ENCODE measurements around the gene OSGIN1.

OSGIN1 gene, protein sequence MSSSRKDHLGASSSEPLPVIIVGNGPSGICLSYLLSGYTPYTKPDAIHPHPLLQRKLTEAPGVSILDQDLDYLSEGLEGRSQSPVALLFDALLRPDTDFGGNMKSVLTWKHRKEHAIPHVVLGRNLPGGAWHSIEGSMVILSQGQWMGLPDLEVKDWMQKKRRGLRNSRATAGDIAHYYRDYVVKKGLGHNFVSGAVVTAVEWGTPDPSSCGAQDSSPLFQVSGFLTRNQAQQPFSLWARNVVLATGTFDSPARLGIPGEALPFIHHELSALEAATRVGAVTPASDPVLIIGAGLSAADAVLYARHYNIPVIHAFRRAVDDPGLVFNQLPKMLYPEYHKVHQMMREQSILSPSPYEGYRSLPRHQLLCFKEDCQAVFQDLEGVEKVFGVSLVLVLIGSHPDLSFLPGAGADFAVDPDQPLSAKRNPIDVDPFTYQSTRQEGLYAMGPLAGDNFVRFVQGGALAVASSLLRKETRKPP

DNA sequence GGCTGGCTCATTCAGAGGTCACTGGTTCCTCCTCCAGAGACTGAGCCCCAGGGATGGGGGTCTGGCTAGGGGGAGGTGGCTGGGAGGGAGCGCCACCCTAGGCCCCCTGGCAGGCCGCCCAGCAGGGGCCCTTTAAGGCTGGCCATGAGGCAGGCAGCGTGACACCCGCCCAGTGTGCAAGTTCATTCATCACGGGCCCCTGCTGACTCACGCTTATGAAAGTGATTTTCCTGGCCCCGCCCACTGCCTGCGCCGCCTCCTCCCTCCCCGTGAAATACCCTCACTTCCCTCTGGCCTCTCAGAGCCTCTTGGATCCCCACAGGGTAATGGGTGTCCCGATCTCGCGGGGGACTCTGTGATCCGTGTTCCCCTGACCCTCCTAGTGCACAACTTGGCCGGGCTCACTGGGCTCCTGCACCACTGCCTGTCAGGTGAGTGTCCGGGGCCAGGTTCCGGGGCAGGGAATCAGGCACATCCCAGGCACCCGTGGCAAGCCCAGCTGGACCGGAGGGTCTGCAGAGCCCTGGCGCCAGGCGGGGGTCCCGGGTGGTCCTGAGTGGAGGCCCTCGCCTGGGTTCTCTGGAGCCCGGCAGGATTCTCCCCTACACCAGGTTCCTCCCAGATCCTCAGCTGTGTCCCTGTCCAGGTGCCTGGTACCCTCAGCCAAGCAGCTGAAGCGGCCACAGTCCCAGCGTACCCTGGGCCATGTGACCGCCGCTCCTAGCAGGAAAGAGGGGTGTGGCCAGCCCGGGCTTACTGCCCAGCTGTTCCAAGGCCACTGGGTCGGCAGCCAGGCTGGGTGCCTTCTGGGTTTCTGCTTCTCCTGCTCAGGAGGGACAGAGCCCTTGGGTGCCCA is at the start of gene OSGIN1:
Gene OSGIN1 (plus strand): TSS at position 301 of the 856 bp plus-strand sequence. CDS start 4,432 bp downstream, outside the sequence.
- Mint-ChIP-seq H3K27ac (peak within 1 kb of the TSS; percentile 63), H3K9me3 (no peaks in the 10 kb centered on the region), H3K4me3 (peak within 1 kb of the TSS; percentile 80), H3K36me3 (no peaks in the 10 kb centered on the region), H3K4me1 (peaks cover 33% of the 10 kb centered on the region), H3K27me3 (peaks cover 28% of the 10 kb centered on the region)
- peak; percentile 86 for ATAC-seq

- Mint-ChIP-seq H3K27me3 (no peaks in the 10 kb centered on the region), H3K27ac (no peak overlapping the region), H3K4me1 (peaks cover 41% of the 10 kb centered on the region), H3K9me3 (no peaks in the 10 kb centered on the region), H3K4me3 (no peak overlapping the region), H3K36me3 (peaks cover 32% of the 10 kb centered on the region)
- no peak for ATAC-seq
Observed at GRCh38 chr16:83903751-83904150, 49.3 kb upstream of the OSGIN1 start.

DNA sequence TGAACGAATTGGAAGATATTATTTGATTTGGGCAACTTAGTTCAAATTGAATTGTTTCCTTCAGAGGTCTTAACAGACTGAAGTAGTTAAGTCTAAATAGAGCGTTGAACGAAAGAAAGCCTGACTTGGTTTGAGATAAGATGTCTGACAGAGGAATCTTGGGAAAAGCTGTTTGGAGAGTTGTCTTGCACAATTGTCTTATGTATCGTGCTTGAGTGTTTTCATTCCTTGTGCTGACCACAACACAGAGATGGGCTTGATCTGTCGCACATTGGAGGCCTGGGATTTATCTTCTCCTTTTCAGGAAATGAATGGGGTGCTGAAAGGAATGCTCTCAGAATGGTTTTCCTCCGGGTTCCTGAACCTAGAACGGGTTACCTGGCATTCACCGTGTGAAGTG is 46.4 kb upstream of the OSGIN1 start:
- no peaks in the 10 kb centered on the region for H3K9me3 Mint-ChIP-seq
- H3K36me3 Mint-ChIP-seq: peaks cover 48% of the 10 kb centered on the region
- no peak overlapping the region for H3K27ac Mint-ChIP-seq
- H3K27me3 Mint-ChIP-seq: no peaks in the 10 kb centered on the region
- no peak overlapping the region for H3K4me3 Mint-ChIP-seq
- peaks cover 19% of the 10 kb centered on the region for H3K4me1 Mint-ChIP-seq
- ATAC-seq: no peak

GRCh38 chr16:83907111-83907510 is 45.9 kb upstream of the OSGIN1 start:
- peaks cover 15% of the 10 kb centered on the region for H3K4me1 Mint-ChIP-seq
- H3K9me3 Mint-ChIP-seq: no peaks in the 10 kb centered on the region
- no peak overlapping the region for H3K4me3 Mint-ChIP-seq
- no peak overlapping the region for H3K27ac Mint-ChIP-seq
- no peaks in the 10 kb centered on the region for H3K27me3 Mint-ChIP-seq
- peaks cover 52% of the 10 kb centered on the region for H3K36me3 Mint-ChIP-seq
- ATAC-seq: no peak

DNA sequence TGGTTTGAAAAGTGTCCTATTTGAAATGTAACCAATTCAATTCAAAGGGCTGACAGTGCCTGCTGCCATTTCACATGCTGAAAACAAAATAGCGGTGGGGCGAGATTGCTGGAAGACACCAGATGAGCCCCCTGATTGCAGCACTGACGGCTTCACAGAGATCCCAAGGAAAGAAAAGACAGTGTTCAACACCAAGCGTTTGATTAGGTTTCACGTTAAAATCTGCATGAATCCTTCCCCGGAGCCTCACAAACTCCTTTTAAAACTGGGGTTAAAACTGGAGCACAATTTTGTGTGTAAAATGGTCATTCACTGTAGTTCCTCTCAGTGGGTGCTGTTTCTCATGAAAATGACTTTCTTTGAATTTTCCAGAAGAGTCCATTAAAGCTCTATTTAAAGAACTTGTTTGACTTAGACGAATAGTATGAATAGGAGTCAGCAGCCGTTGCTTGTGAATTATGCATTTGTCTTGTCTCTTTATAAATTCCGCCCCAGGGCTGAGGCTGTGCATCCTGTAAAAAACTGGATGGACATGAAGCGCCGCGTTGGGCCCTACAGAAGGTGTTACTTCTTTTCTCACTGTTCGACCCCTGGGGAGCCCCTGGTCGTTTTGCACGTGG is 45.3 kb upstream of the OSGIN1 start:
- no peaks in the 10 kb centered on the region for H3K9me3 Mint-ChIP-seq
- no peak for ATAC-seq
- no peaks in the 10 kb centered on the region for H3K27me3 Mint-ChIP-seq
- no peak overlapping the region for H3K4me3 Mint-ChIP-seq
- H3K4me1 Mint-ChIP-seq: peaks cover 10% of the 10 kb centered on the region
- no peak overlapping the region for H3K27ac Mint-ChIP-seq
- H3K36me3 Mint-ChIP-seq: peaks cover 55% of the 10 kb centered on the region

GRCh38 chr16:83908798-83909197 is 44.2 kb upstream of the OSGIN1 start:
- H3K4me3 Mint-ChIP-seq: no peak overlapping the region
- ATAC-seq: no peak
- no peak overlapping the region for H3K27ac Mint-ChIP-seq
- no peaks in the 10 kb centered on the region for H3K27me3 Mint-ChIP-seq
- H3K9me3 Mint-ChIP-seq: no peaks in the 10 kb centered on the region
- peaks cover 4% of the 10 kb centered on the region for H3K4me1 Mint-ChIP-seq
- H3K36me3 Mint-ChIP-seq: peaks cover 60% of the 10 kb centered on the region

GRCh38 chr16:83911290-83911689 is 41.8 kb upstream of the OSGIN1 start:
- no peak for ATAC-seq
- H3K27me3 Mint-ChIP-seq: no peaks in the 10 kb centered on the region
- no peaks in the 10 kb centered on the region for H3K9me3 Mint-ChIP-seq
- H3K27ac Mint-ChIP-seq: no peak overlapping the region
- H3K4me1 Mint-ChIP-seq: no peaks in the 10 kb centered on the region
- H3K4me3 Mint-ChIP-seq: no peak overlapping the region
- peaks cover 71% of the 10 kb centered on the region for H3K36me3 Mint-ChIP-seq

GRCh38 chr16:83912519-83913244 is 40.4 kb upstream of the OSGIN1 start:
- Mint-ChIP-seq H3K4me3 (no peak overlapping the region), H3K4me1 (no peaks in the 10 kb centered on the region), H3K27me3 (no peaks in the 10 kb centered on the region), H3K27ac (no peak overlapping the region), H3K9me3 (no peaks in the 10 kb centered on the region), H3K36me3 (peaks cover 69% of the 10 kb centered on the region)
- no peak for ATAC-seq

DNA sequence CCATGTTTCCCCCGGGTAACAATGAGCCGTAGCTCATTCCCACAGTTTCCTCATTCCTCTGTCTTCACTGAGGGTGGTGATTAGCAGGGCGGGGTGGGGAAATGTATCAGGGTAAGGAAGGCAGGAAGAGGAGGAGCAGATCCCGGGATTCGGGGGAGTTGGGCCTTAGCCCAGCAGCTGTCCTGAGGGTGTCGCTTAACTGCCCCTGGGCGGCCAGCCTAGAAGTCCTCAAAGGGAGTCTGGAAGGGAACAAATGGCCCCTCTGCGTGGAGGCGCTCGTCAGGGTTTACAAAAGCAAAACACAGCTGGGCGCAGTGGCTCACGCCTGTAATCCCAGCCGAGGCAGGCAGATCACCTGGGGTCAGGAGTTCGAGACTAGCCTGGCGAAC is 39.8 kb upstream of the OSGIN1 start:
- Mint-ChIP-seq H3K4me1 (no peaks in the 10 kb centered on the region), H3K27me3 (no peaks in the 10 kb centered on the region), H3K27ac (no peak overlapping the region), H3K36me3 (peaks cover 72% of the 10 kb centered on the region), H3K9me3 (no peaks in the 10 kb centered on the region), H3K4me3 (no peak overlapping the region)
- no peak for ATAC-seq

GRCh38 chr16:83914091-83914710 is 38.8 kb upstream of the OSGIN1 start:
- no peaks in the 10 kb centered on the region for H3K9me3 Mint-ChIP-seq
- no peak for ATAC-seq
- no peak overlapping the region for H3K4me3 Mint-ChIP-seq
- no peaks in the 10 kb centered on the region for H3K4me1 Mint-ChIP-seq
- no peak overlapping the region for H3K27ac Mint-ChIP-seq
- H3K27me3 Mint-ChIP-seq: no peaks in the 10 kb centered on the region
- H3K36me3 Mint-ChIP-seq: peaks cover 72% of the 10 kb centered on the region

DNA sequence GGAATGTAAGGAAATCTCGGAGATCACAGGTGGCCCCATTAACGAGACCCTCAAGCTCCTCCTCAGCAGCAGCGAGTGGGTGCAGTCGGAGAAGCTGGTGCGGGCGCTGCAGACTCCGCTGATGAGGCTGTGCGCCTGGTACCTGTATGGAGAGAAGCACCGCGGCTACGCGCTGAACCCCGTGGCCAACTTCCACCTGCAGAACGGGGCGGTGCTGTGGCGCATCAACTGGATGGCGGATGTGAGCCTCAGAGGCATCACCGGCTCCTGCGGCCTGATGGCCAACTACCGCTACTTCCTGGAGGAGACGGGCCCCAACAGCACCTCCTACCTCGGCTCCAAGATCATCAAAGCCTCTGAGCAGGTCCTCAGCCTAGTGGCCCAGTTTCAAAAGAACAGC is 38.0 kb upstream of the OSGIN1 start:
- Mint-ChIP-seq H3K27me3 (no peaks in the 10 kb centered on the region), H3K9me3 (no peaks in the 10 kb centered on the region), H3K27ac (no peak overlapping the region), H3K4me1 (no peaks in the 10 kb centered on the region), H3K36me3 (peaks cover 72% of the 10 kb centered on the region), H3K4me3 (no peak overlapping the region)
- ATAC-seq: no peak

DNA sequence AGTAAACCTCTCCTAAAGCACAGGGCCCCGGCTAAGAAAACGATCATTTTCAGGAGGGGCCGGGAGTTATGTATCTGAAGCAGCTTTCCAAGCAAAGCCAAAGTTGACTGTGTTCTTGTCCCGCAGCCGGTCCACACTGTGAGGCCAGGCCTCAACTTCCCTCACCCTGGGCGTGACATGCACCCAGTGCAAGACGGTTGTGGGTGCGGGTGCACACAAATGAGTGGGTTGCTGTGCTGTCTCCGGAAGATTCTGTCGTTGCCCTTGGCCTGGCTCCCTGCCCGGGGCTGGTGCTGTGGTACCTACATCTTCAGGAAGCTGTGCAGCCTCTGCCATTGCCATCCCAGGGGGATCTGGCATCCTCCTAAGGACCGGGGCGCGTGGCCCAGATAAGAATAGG is 37.5 kb upstream of the OSGIN1 start:
- H3K36me3 Mint-ChIP-seq: peaks cover 76% of the 10 kb centered on the region

GRCh38 chr16:83917152-83918120 is 35.6 kb upstream of the OSGIN1 start:
- Mint-ChIP-seq H3K9me3 (no peaks in the 10 kb centered on the region), H3K4me3 (no peak overlapping the region), H3K27me3 (no peaks in the 10 kb centered on the region), H3K4me1 (no peaks in the 10 kb centered on the region), H3K27ac (no peak overlapping the region), H3K36me3 (peaks cover 76% of the 10 kb centered on the region)
- no peak for ATAC-seq

More for the DNA sequence above, 37.5 kb upstream of the OSGIN1 start:
- no peak for ATAC-seq
- Mint-ChIP-seq H3K4me1 (no peaks in the 10 kb centered on the region), H3K27ac (no peak overlapping the region), H3K27me3 (no peaks in the 10 kb centered on the region), H3K9me3 (no peaks in the 10 kb centered on the region), H3K4me3 (no peak overlapping the region)
